Prostate gland (tissue), 2 donors: ENCODE results near the gene LACTBL1. TPM values are rescaled to one million over a fixed set of nuclear protein-coding genes. Genes with fewer than 3 reads are reported as not detected.

ENCODE experiments used
- DNase-seq: peaks from one replicate; pipeline ENCODE4 v3.0.0-alpha.2; 2019; ENCODE audit warnings: low spot score
- H3K27ac ChIP-seq, 2 donors: fragments of 200-600 bp; sonication (generic); 2 replicates each; pipeline ENCODE4 v1.5.1; 2017 to 2019
- H3K27me3 ChIP-seq: fragments of 200-600 bp; sonication (generic); replicated peaks from 2 replicates; pipeline ENCODE4 v1.5.1; 2019; ENCODE audit not compliant: insufficient read depth
- H3K36me3 ChIP-seq, 2 donors: fragments of 200-600 bp; sonication (generic); 1 replicate in 1 of 2; 2 replicates in 1 of 2; pipeline versions ENCODE4 v1.5.1 to v1.8.1; 2017 to 2019
- H3K4me1 ChIP-seq: fragments of 200-600 bp; sonication (generic); replicated peaks from 2 replicates; pipeline ENCODE4 v1.5.1; 2019
- H3K4me3 ChIP-seq, 2 donors: fragments of 200-600 bp; sonication (generic); 2 replicates each; pipeline ENCODE4 v1.5.1; 2017 to 2019
- H3K9me3 ChIP-seq: fragments of 200-600 bp; sonication (generic); 2 replicates; pipeline ENCODE4 v1.5.1; 2017
- POLR2A ChIP-seq: fragments of 450-650 bp; IDR thresholded peaks from one replicate; pipeline ENCODE4 v1.6.1; 2016; ENCODE audit warnings: antibody characterized with exemption, mild to moderate bottlenecking
- POLR2AphosphoS5 ChIP-seq: sonication (generic); formaldehyde crosslinking; IDR thresholded peaks from one replicate; pipeline ENCODE4 v1.6.1; 2017; ENCODE audit warnings: antibody characterized with exemption
- WGBS: methylation state at CpG from one replicate; pipeline ENCODE4 v1.1.5; 2018; 5-methylcytosine and 5-hydroxymethylcytosine counted together
- intact Hi-C: fragments of 100-400 bp; cut with DNase I; formaldehyde crosslinking; loops from one replicate; pipeline ENCODE4 v1.14.2; 2022
- total RNA-seq, 2 donors: library from RNA; depleted of rRNA; stranded (reverse); fragments of >200 nt; gene quantifications; one replicate each; pipeline ENCODE4 v1.1.0, GENCODE V29; 2016
- TF ChIP-seq, protein P1 (sequence below), 4 experiments: fragments of 200-600 bp in 2 of 4; fragments of 450-650 bp in 2 of 4; sonication (generic) in 2 of 4; IDR thresholded peaks; 1 replicate in 3 of 4; 2 replicates in 1 of 4; pipeline ENCODE4 v1.5.1; 2016 to 2019; ENCODE audit warnings: antibody characterized with exemption in 4 of 4, mild to moderate bottlenecking in 2 of 4, moderate library complexity in 2 of 4

LACTBL1 gene
- total RNA-seq, 2 donors from 2014 or later: not detected

DNA sequence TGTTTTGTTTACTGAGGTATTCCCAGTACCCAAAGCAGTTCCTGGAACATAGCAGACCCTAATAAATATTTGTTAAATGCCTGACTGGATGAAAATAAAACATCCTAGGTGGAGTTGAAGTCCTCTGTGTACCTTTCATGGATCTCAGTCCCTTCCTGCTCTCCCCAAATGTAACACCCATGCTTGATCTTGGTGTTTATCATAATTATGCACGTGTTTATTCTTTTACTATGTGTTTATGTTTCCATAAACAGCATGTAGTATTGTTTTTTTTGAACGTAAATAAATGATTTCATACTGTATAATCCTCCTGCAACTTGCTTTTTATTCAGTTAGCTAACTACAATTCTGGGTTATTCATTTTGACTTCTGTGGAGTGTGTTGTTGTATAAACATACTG lies 4.8 kb downstream of the LACTBL1 start:
- 73% methylated on average over 2 of the region's 2 CpGs for WGBS
- DNase-seq: no peak
- Histone ChIP-seq H3K27me3 (no peaks in the 10 kb centered on the region), H3K36me3 (no peaks in the 10 kb centered on the region), H3K9me3 (no peaks in the 10 kb centered on the region), H3K27ac (no peak overlapping the region), H3K4me3 (no peak overlapping the region), H3K4me1 (no peaks in the 10 kb centered on the region)
- intact Hi-C loops: no loop called here
- TF ChIP-seq, protein P1, sequence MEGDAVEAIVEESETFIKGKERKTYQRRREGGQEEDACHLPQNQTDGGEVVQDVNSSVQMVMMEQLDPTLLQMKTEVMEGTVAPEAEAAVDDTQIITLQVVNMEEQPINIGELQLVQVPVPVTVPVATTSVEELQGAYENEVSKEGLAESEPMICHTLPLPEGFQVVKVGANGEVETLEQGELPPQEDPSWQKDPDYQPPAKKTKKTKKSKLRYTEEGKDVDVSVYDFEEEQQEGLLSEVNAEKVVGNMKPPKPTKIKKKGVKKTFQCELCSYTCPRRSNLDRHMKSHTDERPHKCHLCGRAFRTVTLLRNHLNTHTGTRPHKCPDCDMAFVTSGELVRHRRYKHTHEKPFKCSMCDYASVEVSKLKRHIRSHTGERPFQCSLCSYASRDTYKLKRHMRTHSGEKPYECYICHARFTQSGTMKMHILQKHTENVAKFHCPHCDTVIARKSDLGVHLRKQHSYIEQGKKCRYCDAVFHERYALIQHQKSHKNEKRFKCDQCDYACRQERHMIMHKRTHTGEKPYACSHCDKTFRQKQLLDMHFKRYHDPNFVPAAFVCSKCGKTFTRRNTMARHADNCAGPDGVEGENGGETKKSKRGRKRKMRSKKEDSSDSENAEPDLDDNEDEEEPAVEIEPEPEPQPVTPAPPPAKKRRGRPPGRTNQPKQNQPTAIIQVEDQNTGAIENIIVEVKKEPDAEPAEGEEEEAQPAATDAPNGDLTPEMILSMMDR (IDR thresholded peaks at IDR 0.05): no peak
- TF ChIP-seq POLR2A (no peak), POLR2AphosphoS5 (no peak)

DNA sequence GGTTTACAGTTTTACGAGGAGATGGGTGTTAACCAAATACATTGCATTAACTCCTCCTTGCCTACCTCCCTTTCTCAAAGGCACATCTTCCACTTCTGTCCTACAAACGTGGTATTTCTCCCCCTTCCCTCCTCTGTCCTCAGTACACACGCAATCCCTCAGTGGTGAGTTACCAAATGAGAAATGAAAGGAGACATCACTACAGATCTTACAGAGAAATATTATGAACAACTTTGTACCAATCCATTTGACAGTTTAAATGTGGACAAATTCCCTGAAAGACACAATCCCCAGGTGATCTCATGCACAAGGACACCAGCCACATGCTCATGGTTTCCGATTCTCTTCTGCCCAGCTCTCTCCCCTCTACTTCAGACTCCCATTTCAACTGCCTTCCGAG lies 6.4 kb downstream of the LACTBL1 start:
- Histone ChIP-seq H3K36me3 (no peaks in the 10 kb centered on the region), H3K4me1 (no peaks in the 10 kb centered on the region), H3K27me3 (no peaks in the 10 kb centered on the region), H3K4me3 (no peak overlapping the region), H3K9me3 (no peaks in the 10 kb centered on the region), H3K27ac (no peak overlapping the region)
- WGBS: 79% methylated on average over 5 of the region's 5 CpGs
- TF ChIP-seq, protein P1 (IDR thresholded peaks at IDR 0.05): no peak
- TF ChIP-seq POLR2A (no peak), POLR2AphosphoS5 (no peak)
- DNase-seq: no peak
- intact Hi-C loops: no loop called here

DNA sequence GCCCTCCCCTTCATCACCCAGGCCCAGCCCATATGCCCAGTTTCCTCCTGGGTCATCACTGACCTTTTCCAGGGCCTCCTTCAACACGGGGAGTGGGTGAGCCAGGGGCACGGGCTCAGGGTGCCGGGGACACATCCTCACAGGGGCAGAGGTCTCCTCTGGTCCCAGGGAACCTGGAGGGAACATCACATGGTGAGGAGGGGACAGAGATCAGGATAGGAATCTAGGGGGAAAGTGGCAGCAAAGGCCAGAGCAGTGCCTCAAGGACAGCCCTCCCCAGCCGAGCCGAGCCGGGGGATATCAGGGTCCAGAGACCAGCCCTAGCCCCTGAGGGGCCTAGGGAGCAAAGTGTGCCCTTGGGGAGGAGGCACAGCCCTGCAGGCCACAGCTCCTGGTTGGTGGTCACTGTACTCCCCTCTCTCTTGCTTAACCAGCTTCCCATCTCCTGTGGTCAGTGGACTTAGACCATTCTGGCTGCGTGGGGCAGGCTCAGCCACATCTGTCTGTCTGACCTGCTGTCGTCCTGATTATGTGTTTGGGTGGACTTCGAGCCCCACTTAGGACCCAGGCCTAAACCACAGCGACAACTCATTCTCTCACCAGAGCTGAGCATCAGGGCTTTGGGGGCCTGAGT lies 9.5 kb downstream of the LACTBL1 start:
- TF ChIP-seq POLR2A (no peak), POLR2AphosphoS5 (no peak)
- TF ChIP-seq, protein P1 (IDR thresholded peaks at IDR 0.05): no peak
- Histone ChIP-seq H3K27ac (no peak overlapping the region), H3K4me1 (no peaks in the 10 kb centered on the region), H3K36me3 (no peaks in the 10 kb centered on the region), H3K4me3 (no peak overlapping the region), H3K27me3 (no peaks in the 10 kb centered on the region), H3K9me3 (no peaks in the 10 kb centered on the region)
- intact Hi-C loops: no loop called here
- no peak for DNase-seq
- 93% methylated on average over 10 of the region's 10 CpGs for WGBS

DNA sequence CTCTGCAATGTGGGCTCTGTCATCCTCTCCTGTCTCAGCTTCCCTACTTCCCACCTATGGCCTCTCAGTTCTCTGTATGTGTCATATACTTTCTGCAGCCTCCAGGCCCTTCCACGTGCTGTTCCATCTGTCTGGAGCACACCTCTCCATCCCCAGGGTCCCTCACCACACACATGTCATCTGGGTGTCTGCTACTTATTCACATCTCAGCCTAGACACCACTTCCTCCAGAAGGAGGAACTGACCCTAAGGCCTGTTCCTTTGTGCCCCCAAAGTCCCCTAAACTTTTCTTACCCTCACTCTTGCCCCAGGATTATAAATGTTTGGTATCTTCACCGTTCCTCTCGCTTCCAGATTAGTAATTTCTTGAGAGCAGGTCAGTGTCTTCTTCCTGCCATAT lies 10.1 kb downstream of the LACTBL1 start:
- Histone ChIP-seq H3K27ac (no peak overlapping the region), H3K27me3 (no peaks in the 10 kb centered on the region), H3K9me3 (no peaks in the 10 kb centered on the region), H3K4me3 (no peak overlapping the region), H3K4me1 (no peaks in the 10 kb centered on the region), H3K36me3 (no peaks in the 10 kb centered on the region)
- intact Hi-C loops: no loop called here
- TF ChIP-seq POLR2A (no peak), POLR2AphosphoS5 (no peak)
- TF ChIP-seq, protein P1 (IDR thresholded peaks at IDR 0.05): no peak
- no peak for DNase-seq
- WGBS: 75% methylated on average over 3 of the region's 3 CpGs
